ENCODE results near the gene PHLDA1. TPM values are rescaled to one million over a fixed set of nuclear protein-coding genes. Genes with fewer than 3 reads are reported as not detected.
A peak's percentile ranks its signal among the peaks of the same experiment; 100 is the strongest.

Gene PHLDA1
- total and polyA plus RNA-seq, 2 donors (not counting 3 experiments of a cell fraction or from before 2014, with no cell fraction given), result 14.1 to 30.8 TPM

DNA sequence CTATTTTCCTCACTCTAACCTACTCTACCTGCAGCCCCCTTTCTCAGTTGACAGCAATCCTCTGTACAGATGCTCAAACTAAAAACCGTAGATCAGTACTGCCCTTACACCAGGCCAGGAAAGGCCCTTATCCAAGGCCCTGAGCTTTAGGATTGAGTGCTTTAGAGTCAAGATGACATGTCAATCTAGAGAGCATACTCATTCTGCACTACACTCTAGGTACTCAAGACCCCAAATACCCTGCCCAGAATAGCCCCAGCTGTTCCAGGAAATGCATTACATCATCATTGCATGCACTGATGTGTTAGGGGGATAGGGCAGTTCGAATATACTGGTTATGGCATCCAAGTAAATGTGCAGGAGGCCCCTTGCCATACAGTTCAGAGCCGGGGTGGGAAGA, 3.5 kb upstream of the PHLDA1 start:
- Histone ChIP-seq H3K9me3 (replicated peaks; ENCODE audit: control insufficient read depth, insufficient read depth, low read length) (no peaks in the 10 kb centered on the region), H3K4me1 (ENCODE audit: control insufficient read depth, extremely low read depth, insufficient read depth, low read length) (peaks cover 28% of the 10 kb centered on the region), H2AFZ (ENCODE audit: low read depth, low read length) (no peak overlapping the region), H3K9ac (replicated peaks; ENCODE audit: extremely low read depth, insufficient read depth, low read length) (no peak overlapping the region), H3K36me3 (ENCODE audit: control insufficient read depth in 2 of 2, extremely low read depth in 1 of 2, insufficient read depth in 2 of 2, low read length in 2 of 2) (no peaks in the 10 kb centered on the region), H3K27ac (ENCODE audit: insufficient read depth, low read depth, low read length) (no peak overlapping the region), H3K4me3 (replicated peaks in 1 of 3; ENCODE audit: insufficient read depth in 1 of 3, low read depth in 1 of 3, low read length in 3 of 3) (no peak overlapping the region), H3K9me1 (replicated peaks; ENCODE audit: control insufficient read depth, extremely low read depth, insufficient read depth, low read length) (no peaks in the 10 kb centered on the region), H3K4me2 (ENCODE audit: insufficient read depth, low read length) (no peak overlapping the region), H3K27me3 (ENCODE audit: control insufficient read depth in 2 of 2, insufficient read depth in 2 of 2, low read length in 2 of 2) (no peaks in the 10 kb centered on the region), H4K20me1 (replicated peaks; ENCODE audit: control insufficient read depth, extremely low read depth, insufficient read depth, low read length) (no peaks in the 10 kb centered on the region), H3K79me2 (ENCODE audit: control insufficient read depth, insufficient read depth, low read length) (peaks cover 12% of the 10 kb centered on the region)
- ChIA-PET CTCF (interaction anchor here (6.6 kb wide), 1 partner anchor 508 kb away, joined by 95 read pairs; no protein-coding TSS in a partner anchor), POLR2A (interaction anchor here (0.7 kb wide), 1 partner anchor 475 kb away, joined by 3 read pairs; no protein-coding TSS in a partner anchor)
- no peak for DNase-seq (ENCODE audit: low read depth, low spot score)
- TF ChIP-seq POLR2A (IDR thresholded peaks at IDR 0.05; ENCODE audit: low read depth, low read length), result no peak
- no peak for FAIRE-seq
- BruUV-seq (replicated peaks), result no TSS peak
- dilution Hi-C loops (cut with MboI; ENCODE audit: extremely low pct_ligation_motif_present, low sequenced_read_pairs) (loop anchor here (25.0 kb wide), 1 partner anchor 523 kb away; the partner anchor contains the start of gene KRR1), intact Hi-C loops (cut with micrococcal nuclease) (loop anchor here (10.0 kb wide), 1 partner anchor 250 kb away; no protein-coding TSS in a partner anchor)

DNA sequence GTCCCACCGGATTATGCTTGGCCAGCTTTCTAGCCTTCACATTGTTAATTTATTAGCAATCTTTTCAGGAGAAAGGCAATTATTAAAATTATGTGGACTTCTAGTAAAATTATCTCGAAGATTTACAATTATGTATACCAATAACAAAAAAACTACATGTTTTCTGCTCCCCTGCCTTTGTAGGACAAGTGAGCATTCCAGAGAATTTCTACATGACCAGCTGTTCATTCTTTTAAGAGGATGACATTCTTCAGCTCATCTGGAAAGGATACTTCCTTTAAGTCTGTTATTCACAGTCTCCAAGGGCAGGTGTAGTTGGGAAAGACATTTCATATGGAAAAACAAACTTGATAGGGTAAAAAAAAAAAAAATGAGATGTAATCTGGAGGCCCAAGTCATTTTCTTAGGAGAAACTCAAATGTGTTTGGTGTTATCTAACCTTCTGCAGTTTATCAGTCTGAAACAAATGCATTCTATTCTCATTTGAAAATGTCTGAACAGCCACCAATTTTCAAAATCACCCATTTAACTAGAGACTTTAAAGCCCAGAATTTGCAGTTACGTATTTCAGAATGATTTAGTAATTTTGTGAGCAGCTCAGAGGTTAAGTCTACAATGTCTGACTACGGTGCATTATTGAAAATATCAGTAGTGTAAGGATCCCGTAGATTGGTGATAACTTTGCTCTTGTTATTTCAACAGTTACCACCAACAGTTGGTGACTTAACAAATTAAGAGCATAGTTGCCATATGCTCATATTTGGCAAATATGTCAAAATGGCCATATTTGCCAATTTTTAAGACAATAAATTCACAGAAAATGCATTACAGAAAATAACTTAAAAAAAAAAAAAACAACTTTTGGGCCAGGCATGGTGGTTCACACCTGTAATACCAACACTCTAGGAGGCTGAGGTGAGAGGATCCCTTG, 1.8 kb upstream of the PHLDA1 start:
- intact Hi-C loops (cut with micrococcal nuclease), result loop anchor here (5.0 to 10.0 kb wide), 2 partner anchors 249 to 396 kb away; no protein-coding TSS in a partner anchor
- Histone ChIP-seq H3K9me1 (replicated peaks; ENCODE audit: control insufficient read depth, extremely low read depth, insufficient read depth, low read length) (no peaks in the 10 kb centered on the region), H3K27me3 (ENCODE audit: control insufficient read depth in 2 of 2, insufficient read depth in 2 of 2, low read length in 2 of 2) (no peaks in the 10 kb centered on the region), H3K27ac (ENCODE audit: insufficient read depth, low read depth, low read length) (peak overlapping the region; percentile 87), H2AFZ (ENCODE audit: low read depth, low read length) (no peak overlapping the region), H3K36me3 (ENCODE audit: control insufficient read depth in 2 of 2, extremely low read depth in 1 of 2, insufficient read depth in 2 of 2, low read length in 2 of 2) (peaks cover 0 to 8% of the 10 kb centered on the region in 2 experiments), H3K9ac (replicated peaks; ENCODE audit: extremely low read depth, insufficient read depth, low read length) (no peak overlapping the region), H3K79me2 (ENCODE audit: control insufficient read depth, insufficient read depth, low read length) (peaks cover 29% of the 10 kb centered on the region), H3K4me3 (replicated peaks in 1 of 3; ENCODE audit: insufficient read depth in 1 of 3, low read depth in 1 of 3, low read length in 3 of 3) (no peak overlapping the region), H3K4me2 (ENCODE audit: insufficient read depth, low read length) (no peak overlapping the region), H3K4me1 (ENCODE audit: control insufficient read depth, extremely low read depth, insufficient read depth, low read length) (peaks cover 22% of the 10 kb centered on the region), H3K9me3 (replicated peaks; ENCODE audit: control insufficient read depth, insufficient read depth, low read length) (no peaks in the 10 kb centered on the region), H4K20me1 (replicated peaks; ENCODE audit: control insufficient read depth, extremely low read depth, insufficient read depth, low read length) (no peaks in the 10 kb centered on the region)
- ChIA-PET POLR2A (interaction anchor here (0.6 to 3.3 kb wide), 4 partner anchors 14 to 549 kb away, joined by 3 to 20 read pairs (median 7); no protein-coding TSS in a partner anchor), CTCF (interaction anchor here (0.6 to 6.6 kb wide), 7 partner anchors 314 to 548 kb away, joined by 3 to 95 read pairs (median 5); partner anchors contain the start of gene BBS10)
- DNase-seq (ENCODE audit: low read depth, low spot score), result peak; percentile 26
- dilution Hi-C loops (cut with MboI; ENCODE audit: extremely low pct_ligation_motif_present, low sequenced_read_pairs), result loop anchor here (25.0 kb wide), 1 partner anchor 521 kb away; the partner anchor contains the start of gene KRR1
- no TSS peak for BruUV-seq (replicated peaks)
- FAIRE-seq, result no peak
- TF ChIP-seq GATA2 (IDR thresholded peaks at IDR 0.05; ENCODE audit: insufficient read depth, insufficient read length, low read depth, low read length) (no peak), JUN (IDR thresholded peaks at IDR 0.05; ENCODE audit: borderline replicate concordance, insufficient read depth, insufficient read length, low read depth) (no peak), FOS (IDR thresholded peaks at IDR 0.05; ENCODE audit: borderline replicate concordance, insufficient read depth, low read length) (no peak), MYC (IDR thresholded peaks at IDR 0.05; ENCODE audit: low read depth, low read length) (no peak), MAX (IDR thresholded peaks at IDR 0.05; ENCODE audit: insufficient read depth, insufficient read length) (no peak), POLR2A (IDR thresholded peaks at IDR 0.05; ENCODE audit: low read depth, low read length) (no peak)
